GM12878 (cell line): ENCODE results near the gene GIMD1. TPM values are rescaled to one million over a fixed set of nuclear protein-coding genes. Genes with fewer than 3 reads are reported as not detected.

Experiments
- ATF3 ChIP-seq: IDR thresholded peaks from 2 replicates; pipeline ENCODE4 v1.6.1; 2011; ENCODE audit warnings: low read depth, mild to moderate bottlenecking, low read length, moderate library complexity, borderline replicate concordance; ENCODE audit errors: extremely low read depth
- E2F4 ChIP-seq: IDR thresholded peaks from 2 replicates; pipeline ENCODE4 v1.6.1; 2012; ENCODE audit warnings: low read depth, low read length, improper control_type of control experiment
- E2F8 ChIP-seq: fragments of 450-650 bp; IDR thresholded peaks from 2 replicates; pipeline ENCODE4 v1.6.1; 2018; ENCODE audit warnings: mild to moderate bottlenecking, low read depth, moderate library complexity; ENCODE audit not compliant: partially characterized antibody
- EP300 ChIP-seq, 2 experiments: fragments of 150-350 bp in 1 of 2; IDR thresholded peaks; 2 replicates each; pipeline ENCODE4 v1.6.1; 2011 to 2012; ENCODE audit warnings: low read depth in 2 of 2, low read length in 2 of 2, borderline replicate concordance in 1 of 2, improper control_type of control experiment in 1 of 2, inconsistent platforms in 1 of 2; ENCODE audit not compliant: control insufficient read depth in 1 of 2
- HDGF ChIP-seq: fragments of 450-650 bp; IDR thresholded peaks from 2 replicates; pipeline ENCODE4 v1.6.1; 2016; ENCODE audit warnings: antibody characterized with exemption
- KAT2A ChIP-seq: conservative IDR thresholded peaks from 2 replicates; pipeline ENCODE4 v1.6.1; 2011; ENCODE audit warnings: low read depth, low read length; ENCODE audit not compliant: control insufficient read depth
- NR2C1 ChIP-seq: fragments of 450-650 bp; IDR thresholded peaks from 2 replicates; pipeline ENCODE4 v1.6.1; 2017; ENCODE audit warnings: antibody characterized with exemption, mild to moderate bottlenecking, moderate library complexity
- NRF1 ChIP-seq: conservative IDR thresholded peaks from 2 replicates; pipeline ENCODE4 v1.6.1; 2011; ENCODE audit warnings: mild to moderate bottlenecking, low read depth, low read length, improper control_type of control experiment
- PAX5 ChIP-seq: IDR thresholded peaks from 2 replicates; pipeline ENCODE4 v1.6.1; 2011; ENCODE audit warnings: low read depth, low read length, borderline replicate concordance
- RBBP5 ChIP-seq: fragments of 200-600 bp; sonication (generic); conservative IDR thresholded peaks from 2 replicates; pipeline ENCODE4 v1.6.1; 2016
- SMAD1 ChIP-seq: fragments of 450-650 bp; IDR thresholded peaks from 2 replicates; pipeline ENCODE4 v1.6.1; 2018; ENCODE audit warnings: mild to moderate bottlenecking, low read depth; ENCODE audit not compliant: partially characterized antibody
- SRF ChIP-seq, 2 experiments: IDR thresholded peaks; 2 replicates each; pipeline ENCODE4 v1.6.1; 2011; ENCODE audit warnings: low read depth in 2 of 2, low read length in 2 of 2, mild to moderate bottlenecking in 1 of 2, moderate library complexity in 1 of 2
- SUZ12 ChIP-seq: fragments of 200-600 bp; sonication (generic); IDR thresholded peaks from one replicate; pipeline ENCODE4 v1.6.1; 2018; ENCODE audit warnings: antibody characterized with exemption, mild to moderate bottlenecking; ENCODE audit not compliant: unreplicated experiment
- TAF1 ChIP-seq: IDR thresholded peaks from 2 replicates; pipeline ENCODE4 v1.6.1; 2011; ENCODE audit warnings: mild to moderate bottlenecking, low read depth, low read length, borderline replicate concordance
- TARDBP ChIP-seq: IDR thresholded peaks from 2 replicates; pipeline ENCODE4 v1.6.1; 2016; ENCODE audit warnings: borderline replicate concordance
- WRNIP1 ChIP-seq: IDR thresholded peaks from 2 replicates; pipeline ENCODE4 v1.6.1; 2011; ENCODE audit warnings: low read depth, low read length, improper control_type of control experiment, borderline replicate concordance
- ZBTB11 ChIP-seq: fragments of 450-650 bp; formaldehyde crosslinking; IDR thresholded peaks from 2 replicates; pipeline ENCODE4 v1.5.0; 2022; ENCODE audit warnings: mild to moderate bottlenecking, missing genetic modification characterization
- ZNF217 ChIP-seq: fragments of 450-650 bp; IDR thresholded peaks from 2 replicates; pipeline ENCODE4 v1.6.1; 2017; ENCODE audit warnings: antibody characterized with exemption, mild to moderate bottlenecking
- ZNF24 ChIP-seq: fragments of 450-650 bp; IDR thresholded peaks from 2 replicates; pipeline ENCODE4 v1.6.1; 2017; ENCODE audit warnings: antibody characterized with exemption, mild to moderate bottlenecking
- ZZZ3 ChIP-seq: IDR thresholded peaks from 2 replicates; pipeline ENCODE4 v1.6.1; 2011; ENCODE audit warnings: low read depth; ENCODE audit not compliant: control insufficient read depth, insufficient read length
- polyA plus RNA-seq, 11 experiments: library from polyadenylated mRNA; depleted of rRNA in 4 of 11; unstranded in 6 of 11; stranded (reverse) in 5 of 11; fragments of >200 nt; fragmentation: Nextera tagmentation in 4 of 11; fragmentation: Illumina TruSeq in 1 of 11; extraction: Ambion mirVana in 4 of 11; extraction: Trizol in 1 of 11; gene quantifications; 1 replicate in 1 of 11; 2 replicates in 10 of 11; pipeline versions ENCODE4 v1.2.1 to v1.2.3, GENCODE V29; 2011 to 2016; ENCODE audit warnings: inconsistent platforms in 2 of 11, missing spikeins in 2 of 11, low read depth in 1 of 11
- total RNA-seq, 4 experiments: library from RNA; depleted of rRNA in 3 of 4; stranded (reverse); fragments of >200 nt in 3 of 4; fragmentation: Illumina TruSeq in 1 of 4; extraction: Trizol in 1 of 4; gene quantifications; 2 replicates each; pipeline versions ENCODE4 v1.2.1 to v1.2.3, GENCODE V29; 2013 to 2021

The GIMD1 gene
- total and polyA plus RNA-seq, 10 of the 15 experiments (the other 5 are each of a cell fraction or from before 2014, with no cell fraction given), result 0.14 TPM; not detected in 9

GRCh38 chr4:106315968-106316772 is 52.4 kb downstream of the GIMD1 start, which contains the start of the genes AIMP1 and TBCK (continued):
- peak; percentile 75 for TF ChIP-seq E2F8
- TF ChIP-seq SRF (IDR thresholded peaks at IDR 0.05; ENCODE audit: low read depth in 2 of 2, low read length in 2 of 2), result peak in 1 of 2 experiments; percentile 85; a peak in 2 of 4 replicates
- TF ChIP-seq SUZ12, result no peak
- TF ChIP-seq E2F4, result no peak
- 0 out of 2 replicates have a peak, but pooled peaks have one; percentile 57 for TF ChIP-seq HDGF
- peak; percentile 71 for TF ChIP-seq NR2C1
- TF ChIP-seq TAF1, result peak; percentile 69
- peak in 1 of 2 experiments; percentile 50; a peak in 1 of 4 replicates for TF ChIP-seq EP300 (IDR thresholded peaks at IDR 0.05; ENCODE audit: borderline replicate concordance in 1 of 2, control insufficient read depth in 1 of 2, low read depth in 2 of 2, low read length in 2 of 2)
- TF ChIP-seq TARDBP, result peak; percentile 13; the same call in 1 of the 2 replicates
- TF ChIP-seq ZNF24, result no peak
- TF ChIP-seq KAT2A, result no peak
- peak; percentile 68; the same call in 1 of the 2 replicates for TF ChIP-seq ZNF217
- no peak for TF ChIP-seq RBBP5
- no peak; the same call in 1 of the 2 replicates for TF ChIP-seq ATF3
- no peak for TF ChIP-seq NRF1
- peak; percentile 48 for TF ChIP-seq SMAD1
- no peak for TF ChIP-seq ZZZ3
- TF ChIP-seq PAX5, result peak; percentile 13; the same call in 1 of the 2 replicates
- TF ChIP-seq ZBTB11 (CRISPR knock-in tag), result no peak
- peak; percentile 35; the same call in 1 of the 2 replicates for TF ChIP-seq WRNIP1
